GM21737 (cell line): ENCODE measurements around the gene NCAPG2.

Source experiments
- ATAC-seq: cut with Tn5 transposase; IDR thresholded peaks from one replicate; pipeline ENCODE4 v1.9.1; 2021; ENCODE audit warnings: mild to moderate bottlenecking, moderate library complexity; ENCODE audit not compliant: unreplicated experiment

The NCAPG2 gene

GRCh38 chr7:158735935-158736334, 31.3 kb upstream of the NCAPG2 start:
- ATAC-seq, result no peak

GRCh38 chr7:158734861-158735260, 30.3 kb upstream of the NCAPG2 start:
- ATAC-seq, result no peak

GRCh38 chr7:158733775-158734494, 29.3 kb upstream of the NCAPG2 start:
- ATAC-seq, result no peak

- ATAC-seq, result no peak
Measured at GRCh38 chr7:158733220-158733519, 28.6 kb upstream of the NCAPG2 start.

- ATAC-seq, result no peak
Measured at GRCh38 chr7:158732494-158733219, 28.1 kb upstream of the NCAPG2 start.

- no peak for ATAC-seq
Measured at GRCh38 chr7:158731761-158732160, 27.2 kb upstream of the NCAPG2 start.

GRCh38 chr7:158730383-158731346, 26.1 kb upstream of the NCAPG2 start:
- ATAC-seq, result no peak

GRCh38 chr7:158729646-158730382, 25.2 kb upstream of the NCAPG2 start:
- no peak for ATAC-seq

- no peak for ATAC-seq
Measured at GRCh38 chr7:158728911-158729645, 24.5 kb upstream of the NCAPG2 start.

GRCh38 chr7:158727690-158728089, 23.1 kb upstream of the NCAPG2 start:
- no peak for ATAC-seq

GRCh38 chr7:158726277-158726807, 21.7 kb upstream of the NCAPG2 start:
- ATAC-seq, result no peak

- ATAC-seq, result no peak
Measured at GRCh38 chr7:158725506-158725800, 20.8 kb upstream of the NCAPG2 start.

- no peak for ATAC-seq
Measured at GRCh38 chr7:158724658-158725505, 20.3 kb upstream of the NCAPG2 start.

- no peak for ATAC-seq
Measured at GRCh38 chr7:158723714-158724385, 19.2 kb upstream of the NCAPG2 start.

- no peak for ATAC-seq
Measured at GRCh38 chr7:158723266-158723665, 18.7 kb upstream of the NCAPG2 start.

GRCh38 chr7:158722574-158723237, 18.1 kb upstream of the NCAPG2 start:
- ATAC-seq, result no peak

- no peak for ATAC-seq
Measured at GRCh38 chr7:158720112-158720511, 15.5 kb upstream of the NCAPG2 start.

- no peak for ATAC-seq
Measured at GRCh38 chr7:158716802-158717201, 12.2 kb upstream of the NCAPG2 start.
